Ovary (tissue), 9 donors: ENCODE results near the gene ANO8. TPM values are rescaled to one million over a fixed set of nuclear protein-coding genes. Genes with fewer than 3 reads are reported as not detected.

ENCODE experiments used
- DNase-seq, 5 donors: peaks; one replicate each; pipeline ENCODE4 v3.0.0-alpha.2; 2019 to 2020
- H3K27ac ChIP-seq, 2 donors: fragments of 200-600 bp; one replicate each; pipeline versions ENCODE4 v1.5.1 to v1.8.0; 2019 to 2022
- H3K27me3 ChIP-seq: fragments of 200-600 bp; one replicate; pipeline ENCODE4 v1.8.0; 2022
- H3K36me3 ChIP-seq: fragments of 200-600 bp; sonication (generic); one replicate; pipeline ENCODE4 v1.5.1; 2019
- H3K4me1 ChIP-seq: one replicate; pipeline ENCODE4 v1.8.1; 2013; ENCODE audit warnings: mild to moderate bottlenecking, moderate library complexity; ENCODE audit not compliant: insufficient read depth
- H3K4me3 ChIP-seq: fragments of 200-600 bp; sonication (generic); one replicate; pipeline ENCODE4 v1.5.1; 2017
- H3K9me3 ChIP-seq, 2 donors: fragments of 200-600 bp in 1 of 2; sonication (generic) in 1 of 2; one replicate each; pipeline versions ENCODE4 v1.5.1 to v1.8.1; 2013 to 2019; ENCODE audit warnings: mild to moderate bottlenecking in 1 of 2, moderate library complexity in 1 of 2
- CTCF ChIP-seq, 3 donors: fragments of 450-650 bp in 2 of 3; fragments of 200-600 bp in 1 of 3; IDR thresholded peaks; one replicate each; pipeline versions ENCODE4 v1.5.1 to v1.8.0; 2016 to 2022; ENCODE audit warnings: antibody characterized with exemption in 3 of 3, mild to moderate bottlenecking in 1 of 3
- EP300 ChIP-seq: sonication (generic); formaldehyde crosslinking; IDR thresholded peaks from one replicate; pipeline ENCODE4 v1.6.1; 2017; ENCODE audit warnings: antibody characterized with exemption
- POLR2A ChIP-seq: fragments of 450-650 bp; IDR thresholded peaks from one replicate; pipeline ENCODE4 v1.6.1; 2017; ENCODE audit warnings: antibody characterized with exemption, mild to moderate bottlenecking, moderate library complexity
- WGBS, 3 donors: extraction: QIAGEN DNeasy Blood & Tissue Kit in 1 of 3; methylation state at CpG; one replicate each; pipeline versions ENCODE4 v1.1.5 to v1.1.7; 2013 to 2017; 5-methylcytosine and 5-hydroxymethylcytosine counted together
- intact Hi-C, 4 donors: fragments of 100-400 bp; cut with DNase I; formaldehyde crosslinking; loops; one replicate each; pipeline versions ENCODE4 v1.11.0 to v1.15.1; 2022 to 2023
- polyA plus RNA-seq, 2 donors: library from polyadenylated mRNA; stranded (reverse); fragments of 200-250 nt in 1 of 2; fragments of 350-450 nt in 1 of 2; fragmentation: Illumina TruSeq in 1 of 2; extraction: RNeasy Lipid Tissue Mini Kit (QIAGEN cat#74804) in 1 of 2; gene quantifications; one replicate each; pipeline ENCODE4 v1.2.3, GENCODE V29; 2013 to 2014
- total RNA-seq, 7 donors: library from RNA; depleted of rRNA in 2 of 7; stranded (reverse); fragments of >200 nt in 2 of 7; fragmentation: NEBNext Ultra II Directional in 3 of 7; extraction: Animal tissue kit (Norgen Biotek cat#: 25700) in 3 of 7; gene quantifications; one replicate each; pipeline versions ENCODE4 v1.1.0 to v1.2.4, GENCODE V29; 2016 to 2023
- donor health status: DM: no; HTN: no; CAD: no; lungs with moderate emphysema.
- donor health status: DM: no; HTN: no; CAD: no.
- donor health status: Bipolar disorder and iron deficiency.
- donor health status: DM: yes; HTN: yes; CAD: no.
- donor health status: DM: no; HTN: no; CAD: no.
- donor health status: DM: yes; HTN: yes; CAD: no.

Gene ANO8
- total and polyA plus RNA-seq, 9 donors: 2.0 to 8.9 (median 3.7) TPM

GRCh38 chr19:17352608-17353280 is 18.1 kb upstream of the ANO8 start:
- peak in 1 of 5 donors; percentile 35 for DNase-seq
- H3K27ac ChIP-seq: no peak overlapping the region
- H3K36me3 ChIP-seq: no peaks in the 10 kb centered on the region
- no peaks in the 10 kb centered on the region for H3K27me3 ChIP-seq
- WGBS, 3 donors: 41 to 48% (median 48%) methylated on average over 14 of the region's 14 CpGs
- TF ChIP-seq POLR2A (no peak), EP300 (no peak), CTCF (IDR thresholded peaks at IDR 0.05) (no peak)
- no peaks in the 10 kb centered on the region for H3K4me1 ChIP-seq
- H3K9me3 ChIP-seq: no peaks in the 10 kb centered on the region
- intact Hi-C loops: no loop called here
- no peak overlapping the region for H3K4me3 ChIP-seq

- 89 to 93% (median 90%) methylated on average over 45 of the region's 45 CpGs for WGBS, 3 donors
- no peaks in the 10 kb centered on the region for H3K9me3 ChIP-seq
- no peak for TF ChIP-seq POLR2A
- TF ChIP-seq EP300: no peak
- TF ChIP-seq CTCF (IDR thresholded peaks at IDR 0.05): no peak
- no peaks in the 10 kb centered on the region for H3K36me3 ChIP-seq
- no peak for DNase-seq
- no peaks in the 10 kb centered on the region for H3K27me3 ChIP-seq
- H3K4me1 ChIP-seq: no peaks in the 10 kb centered on the region
- no peak overlapping the region for H3K4me3 ChIP-seq
- intact Hi-C loops: loop anchor here in 1 of 4 donors (2.0 kb wide), 1 partner anchor 33 kb away; no protein-coding TSS in a partner anchor
- no peak overlapping the region for H3K27ac ChIP-seq
Measured at GRCh38 chr19:17351815-17352435, 17.3 kb upstream of the ANO8 start.

- peak overlapping the region in 1 of 2 donors; percentile 60 for H3K27ac ChIP-seq
- H3K27me3 ChIP-seq: no peaks in the 10 kb centered on the region
- no peak for TF ChIP-seq POLR2A
- no peaks in the 10 kb centered on the region for H3K9me3 ChIP-seq
- H3K4me3 ChIP-seq: no peak overlapping the region
- intact Hi-C loops: loop anchor here in 3 of 4 donors (5.0 to 10.0 kb wide), 4 partner anchors 39 to 119 kb away; partner anchors contain the start of gene NXNL1 (in 1 of the 3)
- peak in 4 of 5 donors; percentile 61 to 72 (median 68) for DNase-seq
- H3K4me1 ChIP-seq: no peaks in the 10 kb centered on the region
- H3K36me3 ChIP-seq: no peaks in the 10 kb centered on the region
- 1 to 3% (median 2%) methylated on average over 12 of the region's 12 CpGs for WGBS, 3 donors
Measured at GRCh38 chr19:17348700-17349099, 14.0 kb upstream of the ANO8 start.

- WGBS, 3 donors: 63 to 84% (median 81%) methylated on average over 2 of the region's 2 CpGs
- Histone ChIP-seq H3K4me1 (no peaks in the 10 kb centered on the region), H3K27ac (no peak overlapping the region), H3K9me3 (no peaks in the 10 kb centered on the region), H3K27me3 (no peaks in the 10 kb centered on the region), H3K36me3 (no peaks in the 10 kb centered on the region), H3K4me3 (no peak overlapping the region)
- TF ChIP-seq POLR2A (no peak), CTCF (IDR thresholded peaks at IDR 0.05) (no peak), EP300 (no peak)
- intact Hi-C loops: loop anchor here (2.0 to 10.0 kb wide), 6 partner anchors 39 to 119 kb away; partner anchors contain the start of gene NXNL1 (in 1 of the 4)
- no peak for DNase-seq
Measured at GRCh38 chr19:17347877-17348276, 13.2 kb upstream of the ANO8 start.

GRCh38 chr19:17347361-17347760 is 12.7 kb upstream of the ANO8 start:
- H3K9me3 ChIP-seq: no peaks in the 10 kb centered on the region
- no peaks in the 10 kb centered on the region for H3K27me3 ChIP-seq
- DNase-seq: peak in 1 of 5 donors; percentile 35
- H3K36me3 ChIP-seq: no peaks in the 10 kb centered on the region
- H3K27ac ChIP-seq: no peak overlapping the region
- no peak for TF ChIP-seq POLR2A
- no peaks in the 10 kb centered on the region for H3K4me1 ChIP-seq
- 23 to 36% (median 25%) methylated on average over 6 of the region's 6 CpGs for WGBS, 3 donors
- no peak overlapping the region for H3K4me3 ChIP-seq
- intact Hi-C loops: loop anchor here (2.0 to 10.0 kb wide), 6 partner anchors 39 to 120 kb away; partner anchors contain the start of gene NXNL1 (in 1 of the 4)
